H1 (cell line): ENCODE measurements around the gene PAOX. TPM values are rescaled to one million over a fixed set of nuclear protein-coding genes. Genes with fewer than 3 reads are reported as not detected.

Source experiments
- CBX5 ChIP-seq: fragments of 300-800, 300-1000 bp; sonication (generic); IDR thresholded peaks from 2 replicates; pipeline ENCODE4 v1.7.1; 2016; ENCODE audit warnings: antibody characterized with exemption, low read length, low read depth
- EP300 ChIP-seq, 2 experiments: IDR thresholded peaks; 1 replicate in 1 of 2; 2 replicates in 1 of 2; pipeline ENCODE4 v1.6.1; 2011 to 2012; ENCODE audit warnings: low read depth in 2 of 2, low read length in 2 of 2, mild to moderate bottlenecking in 2 of 2, borderline replicate concordance in 1 of 2, inconsistent platforms in 1 of 2, moderate library complexity in 1 of 2
- NANOG ChIP-seq: IDR thresholded peaks from 2 replicates; pipeline ENCODE4 v1.6.1; 2011; ENCODE audit warnings: low read length, low read depth, mild to moderate bottlenecking, inconsistent platforms; ENCODE audit not compliant: insufficient read depth, poor library complexity, severe bottlenecking
- RFX5 ChIP-seq: IDR thresholded peaks from 2 replicates; pipeline ENCODE4 v1.6.1; 2011; ENCODE audit warnings: low read depth, low read length, improper control_type of control experiment, borderline replicate concordance
- SIRT6 ChIP-seq: IDR thresholded peaks from one replicate; pipeline ENCODE4 v1.7.1; 2012; ENCODE audit warnings: low read length, inconsistent platforms
- SIX5 ChIP-seq: IDR thresholded peaks from 2 replicates; pipeline ENCODE4 v1.6.1; 2011; ENCODE audit warnings: mild to moderate bottlenecking, low read depth, low read length
- TAF7 ChIP-seq: optimal IDR thresholded peaks from 2 replicates; pipeline ENCODE3; 2011; ENCODE audit warnings: low read depth, mild to moderate bottlenecking, inconsistent platforms, low read length, moderate library complexity, borderline replicate concordance
- TEAD4 ChIP-seq: IDR thresholded peaks from 2 replicates; pipeline ENCODE4 v1.6.1; 2012; ENCODE audit warnings: low read depth, low read length, inconsistent platforms, mixed read lengths
- polyA plus RNA-seq, 7 experiments: library from polyadenylated mRNA; depleted of rRNA in 3 of 7; stranded (reverse) in 5 of 7; unstranded in 2 of 7; fragments of >200 nt in 5 of 7; fragments of 200-250 nt in 2 of 7; gene quantifications; 1 replicate in 5 of 7; 2 replicates in 1 of 7; 4 replicates in 1 of 7; pipeline versions ENCODE4 v1.2.1 to v1.2.3, GENCODE V29; 2011 to 2013; ENCODE audit warnings: missing spikeins in 2 of 7, mixed read lengths in 2 of 7
- total RNA-seq: library from RNA; stranded (reverse); fragmentation: NEBNext Ultra II Directional; extraction: Animal tissue kit (Norgen Biotek cat#: 25700); gene quantifications from 2 replicates; pipeline ENCODE4 v1.2.1, GENCODE V29; 2021
- TF ChIP-seq, protein P1 (sequence below): fragments of 300-600 bp; sonication (generic); IDR thresholded peaks from 2 replicates; pipeline ENCODE4 v1.7.1; 2012; ENCODE audit warnings: low read length, moderate library complexity, mild to moderate bottlenecking, inconsistent platforms; ENCODE audit not compliant: insufficient replicate concordance
- TF ChIP-seq, protein P2 (sequence below): IDR thresholded peaks from 2 replicates; pipeline ENCODE4 v1.6.1; 2011; ENCODE audit warnings: low read length, improper control_type of control experiment

Gene PAOX
- total and polyA plus RNA-seq, 2 of the 8 experiments (the other 6 are each of a cell fraction or from before 2014, with no cell fraction given), result 3.7 to 4.3 TPM

DNA sequence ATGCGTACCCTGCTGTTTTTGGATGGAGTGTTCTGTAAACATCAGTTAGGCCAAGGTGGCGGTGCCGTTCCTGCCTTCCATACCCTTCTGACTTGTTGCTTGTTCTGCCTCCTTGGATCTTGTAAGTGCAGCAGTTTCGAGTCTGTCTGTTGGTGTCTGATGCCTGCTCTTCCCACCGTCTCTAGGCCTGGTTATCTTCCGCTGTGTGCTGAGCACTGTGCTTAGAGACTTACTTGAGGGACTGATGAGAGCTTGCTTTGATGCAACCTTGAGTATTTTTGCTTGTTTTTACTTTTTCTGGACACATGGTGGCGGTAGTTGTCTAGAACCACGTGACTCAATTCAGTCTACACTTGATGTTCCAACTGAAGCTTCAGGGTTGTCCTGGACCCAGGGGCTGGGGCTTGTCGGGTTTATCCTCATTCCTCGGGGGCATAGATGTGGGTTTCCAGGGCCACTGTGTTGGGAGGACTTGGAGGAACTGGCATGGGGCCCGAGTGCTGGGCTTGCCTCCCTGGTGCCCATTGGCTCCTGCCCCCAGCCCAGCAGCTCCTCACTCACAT is 59.7 kb downstream of the PAOX start (continued):
- TF ChIP-seq, protein P1, sequence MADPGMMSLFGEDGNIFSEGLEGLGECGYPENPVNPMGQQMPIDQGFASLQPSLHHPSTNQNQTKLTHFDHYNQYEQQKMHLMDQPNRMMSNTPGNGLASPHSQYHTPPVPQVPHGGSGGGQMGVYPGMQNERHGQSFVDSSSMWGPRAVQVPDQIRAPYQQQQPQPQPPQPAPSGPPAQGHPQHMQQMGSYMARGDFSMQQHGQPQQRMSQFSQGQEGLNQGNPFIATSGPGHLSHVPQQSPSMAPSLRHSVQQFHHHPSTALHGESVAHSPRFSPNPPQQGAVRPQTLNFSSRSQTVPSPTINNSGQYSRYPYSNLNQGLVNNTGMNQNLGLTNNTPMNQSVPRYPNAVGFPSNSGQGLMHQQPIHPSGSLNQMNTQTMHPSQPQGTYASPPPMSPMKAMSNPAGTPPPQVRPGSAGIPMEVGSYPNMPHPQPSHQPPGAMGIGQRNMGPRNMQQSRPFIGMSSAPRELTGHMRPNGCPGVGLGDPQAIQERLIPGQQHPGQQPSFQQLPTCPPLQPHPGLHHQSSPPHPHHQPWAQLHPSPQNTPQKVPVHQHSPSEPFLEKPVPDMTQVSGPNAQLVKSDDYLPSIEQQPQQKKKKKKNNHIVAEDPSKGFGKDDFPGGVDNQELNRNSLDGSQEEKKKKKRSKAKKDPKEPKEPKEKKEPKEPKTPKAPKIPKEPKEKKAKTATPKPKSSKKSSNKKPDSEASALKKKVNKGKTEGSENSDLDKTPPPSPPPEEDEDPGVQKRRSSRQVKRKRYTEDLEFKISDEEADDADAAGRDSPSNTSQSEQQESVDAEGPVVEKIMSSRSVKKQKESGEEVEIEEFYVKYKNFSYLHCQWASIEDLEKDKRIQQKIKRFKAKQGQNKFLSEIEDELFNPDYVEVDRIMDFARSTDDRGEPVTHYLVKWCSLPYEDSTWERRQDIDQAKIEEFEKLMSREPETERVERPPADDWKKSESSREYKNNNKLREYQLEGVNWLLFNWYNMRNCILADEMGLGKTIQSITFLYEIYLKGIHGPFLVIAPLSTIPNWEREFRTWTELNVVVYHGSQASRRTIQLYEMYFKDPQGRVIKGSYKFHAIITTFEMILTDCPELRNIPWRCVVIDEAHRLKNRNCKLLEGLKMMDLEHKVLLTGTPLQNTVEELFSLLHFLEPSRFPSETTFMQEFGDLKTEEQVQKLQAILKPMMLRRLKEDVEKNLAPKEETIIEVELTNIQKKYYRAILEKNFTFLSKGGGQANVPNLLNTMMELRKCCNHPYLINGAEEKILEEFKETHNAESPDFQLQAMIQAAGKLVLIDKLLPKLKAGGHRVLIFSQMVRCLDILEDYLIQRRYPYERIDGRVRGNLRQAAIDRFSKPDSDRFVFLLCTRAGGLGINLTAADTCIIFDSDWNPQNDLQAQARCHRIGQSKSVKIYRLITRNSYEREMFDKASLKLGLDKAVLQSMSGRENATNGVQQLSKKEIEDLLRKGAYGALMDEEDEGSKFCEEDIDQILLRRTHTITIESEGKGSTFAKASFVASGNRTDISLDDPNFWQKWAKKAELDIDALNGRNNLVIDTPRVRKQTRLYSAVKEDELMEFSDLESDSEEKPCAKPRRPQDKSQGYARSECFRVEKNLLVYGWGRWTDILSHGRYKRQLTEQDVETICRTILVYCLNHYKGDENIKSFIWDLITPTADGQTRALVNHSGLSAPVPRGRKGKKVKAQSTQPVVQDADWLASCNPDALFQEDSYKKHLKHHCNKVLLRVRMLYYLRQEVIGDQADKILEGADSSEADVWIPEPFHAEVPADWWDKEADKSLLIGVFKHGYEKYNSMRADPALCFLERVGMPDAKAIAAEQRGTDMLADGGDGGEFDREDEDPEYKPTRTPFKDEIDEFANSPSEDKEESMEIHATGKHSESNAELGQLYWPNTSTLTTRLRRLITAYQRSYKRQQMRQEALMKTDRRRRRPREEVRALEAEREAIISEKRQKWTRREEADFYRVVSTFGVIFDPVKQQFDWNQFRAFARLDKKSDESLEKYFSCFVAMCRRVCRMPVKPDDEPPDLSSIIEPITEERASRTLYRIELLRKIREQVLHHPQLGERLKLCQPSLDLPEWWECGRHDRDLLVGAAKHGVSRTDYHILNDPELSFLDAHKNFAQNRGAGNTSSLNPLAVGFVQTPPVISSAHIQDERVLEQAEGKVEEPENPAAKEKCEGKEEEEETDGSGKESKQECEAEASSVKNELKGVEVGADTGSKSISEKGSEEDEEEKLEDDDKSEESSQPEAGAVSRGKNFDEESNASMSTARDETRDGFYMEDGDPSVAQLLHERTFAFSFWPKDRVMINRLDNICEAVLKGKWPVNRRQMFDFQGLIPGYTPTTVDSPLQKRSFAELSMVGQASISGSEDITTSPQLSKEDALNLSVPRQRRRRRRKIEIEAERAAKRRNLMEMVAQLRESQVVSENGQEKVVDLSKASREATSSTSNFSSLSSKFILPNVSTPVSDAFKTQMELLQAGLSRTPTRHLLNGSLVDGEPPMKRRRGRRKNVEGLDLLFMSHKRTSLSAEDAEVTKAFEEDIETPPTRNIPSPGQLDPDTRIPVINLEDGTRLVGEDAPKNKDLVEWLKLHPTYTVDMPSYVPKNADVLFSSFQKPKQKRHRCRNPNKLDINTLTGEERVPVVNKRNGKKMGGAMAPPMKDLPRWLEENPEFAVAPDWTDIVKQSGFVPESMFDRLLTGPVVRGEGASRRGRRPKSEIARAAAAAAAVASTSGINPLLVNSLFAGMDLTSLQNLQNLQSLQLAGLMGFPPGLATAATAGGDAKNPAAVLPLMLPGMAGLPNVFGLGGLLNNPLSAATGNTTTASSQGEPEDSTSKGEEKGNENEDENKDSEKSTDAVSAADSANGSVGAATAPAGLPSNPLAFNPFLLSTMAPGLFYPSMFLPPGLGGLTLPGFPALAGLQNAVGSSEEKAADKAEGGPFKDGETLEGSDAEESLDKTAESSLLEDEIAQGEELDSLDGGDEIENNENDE, result no peak
- TF ChIP-seq, protein P2, sequence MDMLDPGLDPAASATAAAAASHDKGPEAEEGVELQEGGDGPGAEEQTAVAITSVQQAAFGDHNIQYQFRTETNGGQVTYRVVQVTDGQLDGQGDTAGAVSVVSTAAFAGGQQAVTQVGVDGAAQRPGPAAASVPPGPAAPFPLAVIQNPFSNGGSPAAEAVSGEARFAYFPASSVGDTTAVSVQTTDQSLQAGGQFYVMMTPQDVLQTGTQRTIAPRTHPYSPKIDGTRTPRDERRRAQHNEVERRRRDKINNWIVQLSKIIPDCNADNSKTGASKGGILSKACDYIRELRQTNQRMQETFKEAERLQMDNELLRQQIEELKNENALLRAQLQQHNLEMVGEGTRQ, result 0 out of 2 replicates have a peak, but pooled peaks have one; percentile 23
- no peak for TF ChIP-seq TAF7
- TF ChIP-seq RFX5, result no peak
- TF ChIP-seq SIX5, result no peak
- TF ChIP-seq SIRT6, result no peak
- no peak for TF ChIP-seq EP300 (IDR thresholded peaks at IDR 0.05; ENCODE audit: borderline replicate concordance in 1 of 2, low read depth in 2 of 2, low read length in 2 of 2)
- TF ChIP-seq CBX5, result no peak
- TF ChIP-seq NANOG, result no peak
- TF ChIP-seq TEAD4, result no peak
- TF ChIP-seq, all 59 proteins: peak for 3
